Transverse colon (tissue), 4 donors: ENCODE results near the gene SPEG.

ENCODE experiments used
- POLR2A ChIP-seq: fragments of 450-650 bp; IDR thresholded peaks from one replicate; pipeline ENCODE4 v1.6.1; 2016; ENCODE audit warnings: antibody characterized with exemption, mild to moderate bottlenecking, moderate library complexity
- POLR2AphosphoS5 ChIP-seq, 3 donors: sonication (generic); formaldehyde crosslinking; IDR thresholded peaks; one replicate each; pipeline ENCODE4 v1.6.1; 2016; ENCODE audit warnings: antibody characterized with exemption in 3 of 3
- TF ChIP-seq, protein P1 (sequence below), 5 experiments: fragments of 200-600 bp in 3 of 5; fragments of 450-650 bp in 2 of 5; sonication (generic) in 3 of 5; IDR thresholded peaks; 1 replicate in 2 of 5; 2 replicates in 3 of 5; pipeline ENCODE4 v1.5.1; 2016 to 2017; ENCODE audit warnings: antibody characterized with exemption in 5 of 5, inconsistent platforms in 3 of 5, mild to moderate bottlenecking in 2 of 5, moderate library complexity in 1 of 5

- TF ChIP-seq POLR2A (no peak), POLR2AphosphoS5 (IDR thresholded peaks at IDR 0.05) (no peak)
- TF ChIP-seq, protein P1, sequence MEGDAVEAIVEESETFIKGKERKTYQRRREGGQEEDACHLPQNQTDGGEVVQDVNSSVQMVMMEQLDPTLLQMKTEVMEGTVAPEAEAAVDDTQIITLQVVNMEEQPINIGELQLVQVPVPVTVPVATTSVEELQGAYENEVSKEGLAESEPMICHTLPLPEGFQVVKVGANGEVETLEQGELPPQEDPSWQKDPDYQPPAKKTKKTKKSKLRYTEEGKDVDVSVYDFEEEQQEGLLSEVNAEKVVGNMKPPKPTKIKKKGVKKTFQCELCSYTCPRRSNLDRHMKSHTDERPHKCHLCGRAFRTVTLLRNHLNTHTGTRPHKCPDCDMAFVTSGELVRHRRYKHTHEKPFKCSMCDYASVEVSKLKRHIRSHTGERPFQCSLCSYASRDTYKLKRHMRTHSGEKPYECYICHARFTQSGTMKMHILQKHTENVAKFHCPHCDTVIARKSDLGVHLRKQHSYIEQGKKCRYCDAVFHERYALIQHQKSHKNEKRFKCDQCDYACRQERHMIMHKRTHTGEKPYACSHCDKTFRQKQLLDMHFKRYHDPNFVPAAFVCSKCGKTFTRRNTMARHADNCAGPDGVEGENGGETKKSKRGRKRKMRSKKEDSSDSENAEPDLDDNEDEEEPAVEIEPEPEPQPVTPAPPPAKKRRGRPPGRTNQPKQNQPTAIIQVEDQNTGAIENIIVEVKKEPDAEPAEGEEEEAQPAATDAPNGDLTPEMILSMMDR (IDR thresholded peaks at IDR 0.05) = no peak
Observed at GRCh38 chr2:219491278-219491963, 56.8 kb downstream of the SPEG start.
